Activated naive CD4-positive, alpha-beta T cell treated with anti-CD3 and anti-CD28 coated beads for 36 hours (primary cell): Measurements from ENCODE around the gene STRN. TPM values are rescaled to one million over a fixed set of nuclear protein-coding genes. Genes with fewer than 3 reads are reported as not detected.

Experiments used
- CTCF ChIA-PET: fragments of 350-600 bp; sonication (Branson Sonifier 250); formaldehyde crosslinking; loops from one replicate; lab custom pipeline; 2021; ENCODE audit warnings: antibody characterized with exemption; lab: Charles Lee
- DNase-seq: peaks from one replicate; pipeline ENCODE4 v3.0.0-alpha.2; 2020
- H3K27ac Mint-ChIP-seq: one replicate; pipeline ENCODE4 v1.8.0; 2021; ENCODE audit warnings: mild to moderate bottlenecking, mixed read lengths
- H3K27me3 Mint-ChIP-seq: one replicate; pipeline ENCODE4 v1.8.0; 2021; ENCODE audit warnings: low read depth, mixed read lengths
- H3K36me3 Mint-ChIP-seq: one replicate; pipeline ENCODE4 v1.8.0; 2021; ENCODE audit warnings: low read depth, mixed read lengths
- H3K4me1 Mint-ChIP-seq: one replicate; pipeline ENCODE4 v1.8.0; 2021; ENCODE audit warnings: low read depth, mixed read lengths
- H3K4me3 Mint-ChIP-seq: one replicate; pipeline ENCODE4 v1.8.0; 2021; ENCODE audit warnings: mild to moderate bottlenecking, moderate library complexity, mixed read lengths
- H3K9me3 Mint-ChIP-seq: one replicate; pipeline ENCODE4 v1.8.0; 2021; ENCODE audit warnings: mixed read lengths
- intact Hi-C: fragments of 100-400 bp; cut with micrococcal nuclease; formaldehyde crosslinking; loops from one replicate; pipeline ENCODE4 v1.15.1; 2023
- total RNA-seq, 2 experiments: library from RNA; stranded (reverse); gene quantifications; one replicate each; pipeline ENCODE4 v1.2.3, GENCODE V29; 2021

Gene STRN
- total RNA-seq, 2 experiments from 2014 or later = 19.3 to 22.2 TPM

- Mint-ChIP-seq H3K4me3 (no peak overlapping the region), H3K36me3 (no peaks in the 10 kb centered on the region), H3K9me3 (no peaks in the 10 kb centered on the region), H3K27me3 (peaks cover 13% of the 10 kb centered on the region), H3K4me1 (peaks cover 8% of the 10 kb centered on the region), H3K27ac (peak overlapping the region; percentile 14)
- CTCF ChIA-PET = interaction anchor here (0.6 kb wide), 1 partner anchor 338 kb away, joined by 4 read pairs; no protein-coding TSS in a partner anchor
- DNase-seq = no peak
- intact Hi-C loops = no loop called here
Observed at GRCh38 chr2:36801088-36801487, 165.2 kb downstream of the STRN start.

GRCh38 chr2:36800381-36800780, 166.0 kb downstream of the STRN start:
- H3K36me3 Mint-ChIP-seq = no peaks in the 10 kb centered on the region
- CTCF ChIA-PET = interaction anchor here (1.5 kb wide), 1 partner anchor 15 kb away, joined by 6 read pairs; no protein-coding TSS in a partner anchor
- peak; percentile 42 for DNase-seq
- no peaks in the 10 kb centered on the region for H3K9me3 Mint-ChIP-seq
- H3K4me3 Mint-ChIP-seq = no peak overlapping the region
- intact Hi-C loops = no loop called here
- peaks cover 13% of the 10 kb centered on the region for H3K27me3 Mint-ChIP-seq
- H3K4me1 Mint-ChIP-seq = peaks cover 8% of the 10 kb centered on the region
- H3K27ac Mint-ChIP-seq = peak overlapping the region; percentile 16

- peaks cover 8% of the 10 kb centered on the region for H3K4me1 Mint-ChIP-seq
- peaks cover 13% of the 10 kb centered on the region for H3K27me3 Mint-ChIP-seq
- no peak overlapping the region for H3K27ac Mint-ChIP-seq
- H3K9me3 Mint-ChIP-seq = no peaks in the 10 kb centered on the region
- no peak overlapping the region for H3K4me3 Mint-ChIP-seq
- CTCF ChIA-PET = interaction anchor here (1.1 kb wide), 1 partner anchor 13 kb away, joined by 5 read pairs; no protein-coding TSS in a partner anchor
- no peaks in the 10 kb centered on the region for H3K36me3 Mint-ChIP-seq
- DNase-seq = no peak
- intact Hi-C loops = no loop called here
Observed at GRCh38 chr2:36798724-36799123, 167.6 kb downstream of the STRN start.

- no peak for DNase-seq
- Mint-ChIP-seq H3K27ac (no peak overlapping the region), H3K27me3 (peaks cover 13% of the 10 kb centered on the region), H3K36me3 (no peaks in the 10 kb centered on the region), H3K4me1 (peaks cover 10% of the 10 kb centered on the region), H3K4me3 (no peak overlapping the region), H3K9me3 (no peaks in the 10 kb centered on the region)
- intact Hi-C loops = no loop called here
- CTCF ChIA-PET = interaction anchor here (1.1 kb wide), 1 partner anchor 12 kb away, joined by 5 read pairs; no protein-coding TSS in a partner anchor
Observed at GRCh38 chr2:36797324-36798070, 168.8 kb downstream of the STRN start.

Other genes with a start within 250 kb of the STRN start
- 10 to 100 TPM; 15.5 to 15.8 TPM for gene HEATR5B, start 117.8 kb upstream of the STRN start, total RNA-seq
- gene GPATCH11, start 118.0 kb upstream of the STRN start, total RNA-seq = 10 to 100 TPM in 1 of 2 experiments, 1 to 10 TPM in 1; 9.8 to 10.4 TPM
- gene EIF2AK2, start 190.4 kb upstream of the STRN start, total RNA-seq = 10 to 100 TPM; 54.5 to 55.7 TPM
- not detected for gene SULT6B1, start 222.1 kb upstream of the STRN start, total RNA-seq
- gene CEBPZOS, start 230.0 kb upstream of the STRN start, total RNA-seq = 10 to 100 TPM; 30.3 to 30.7 TPM